Sigmoid colon (tissue), 7 donors: ENCODE results near the gene CYCS. TPM values are rescaled to one million over a fixed set of nuclear protein-coding genes. Genes with fewer than 3 reads are reported as not detected.

Experiments
- DNase-seq: peaks from one replicate; pipeline ENCODE4 v3.0.0-alpha.2; 2019
- H3K27ac ChIP-seq, 4 donors: fragments of 200-600 bp; sonication (generic); one replicate each; pipeline ENCODE4 v1.5.1; 2016 to 2019; ENCODE audit warnings: mild to moderate bottlenecking in 1 of 4
- H3K27me3 ChIP-seq, 3 donors: fragments of 200-600 bp; sonication (generic); one replicate each; pipeline ENCODE4 v1.5.1; 2019; ENCODE audit warnings: mild to moderate bottlenecking in 1 of 3
- H3K36me3 ChIP-seq, 4 donors: fragments of 200-600 bp; sonication (generic); one replicate each; pipeline ENCODE4 v1.5.1; 2016 to 2019
- H3K4me1 ChIP-seq, 4 donors: fragments of 200-600 bp; sonication (generic); one replicate each; pipeline ENCODE4 v1.5.1; 2017 to 2019
- H3K4me3 ChIP-seq, 4 donors: fragments of 200-600 bp; sonication (generic); one replicate each; pipeline ENCODE4 v1.5.1; 2017 to 2019; ENCODE audit warnings: mild to moderate bottlenecking in 2 of 4, moderate library complexity in 1 of 4
- H3K9me3 ChIP-seq, 4 donors: fragments of 200-600 bp in 3 of 4; sonication (generic) in 3 of 4; one replicate each; pipeline versions ENCODE4 v1.5.1 to v1.6.1; 2013 to 2019
- EP300 ChIP-seq, 4 donors: sonication (generic); formaldehyde crosslinking; IDR thresholded peaks; one replicate each; pipeline ENCODE4 v1.6.1; 2017; ENCODE audit warnings: antibody characterized with exemption in 4 of 4
- POLR2A ChIP-seq, 2 donors: fragments of 450-650 bp; IDR thresholded peaks; one replicate each; pipeline ENCODE4 v1.6.1; 2016; ENCODE audit warnings: antibody characterized with exemption in 2 of 2, mild to moderate bottlenecking in 2 of 2, moderate library complexity in 2 of 2
- POLR2AphosphoS5 ChIP-seq, 4 donors: sonication (generic); formaldehyde crosslinking; IDR thresholded peaks; one replicate each; pipeline ENCODE4 v1.6.1; 2017; ENCODE audit warnings: antibody characterized with exemption in 4 of 4
- WGBS, 2 donors: extraction: QIAGEN DNeasy Blood & Tissue Kit; methylation state at CpG; one replicate each; pipeline ENCODE4 v1.1.7; 2013; 5-methylcytosine and 5-hydroxymethylcytosine counted together
- intact Hi-C: fragments of 100-400 bp; cut with DNase I; formaldehyde crosslinking; loops from one replicate; pipeline ENCODE4 v1.15.1; 2023
- polyA plus RNA-seq, 3 donors: library from polyadenylated mRNA; stranded (reverse); fragments of 200-250 nt; gene quantifications; one replicate each; pipeline ENCODE4 v1.2.3, GENCODE V29; 2013
- total RNA-seq, 4 donors: library from RNA; depleted of rRNA; stranded (reverse); fragments of >200 nt; gene quantifications; one replicate each; pipeline ENCODE4 v1.1.0, GENCODE V29; 2016
- TF ChIP-seq, protein P1 (sequence below), 4 experiments: fragments of 450-650 bp in 3 of 4; fragments of 200-600 bp in 1 of 4; IDR thresholded peaks; one replicate each; pipeline ENCODE4 v1.5.1; 2016 to 2019; ENCODE audit warnings: antibody characterized with exemption in 4 of 4, mild to moderate bottlenecking in 3 of 4, moderate library complexity in 2 of 4
- donor health status: healthy with polysubstance abuse.
- donor health status: Bipolar disorder and iron deficiency.
- donor health status: healthy.

CYCS gene
- total and polyA plus RNA-seq, 7 donors, result 33.2 to 461 (median 69.2) TPM

DNA sequence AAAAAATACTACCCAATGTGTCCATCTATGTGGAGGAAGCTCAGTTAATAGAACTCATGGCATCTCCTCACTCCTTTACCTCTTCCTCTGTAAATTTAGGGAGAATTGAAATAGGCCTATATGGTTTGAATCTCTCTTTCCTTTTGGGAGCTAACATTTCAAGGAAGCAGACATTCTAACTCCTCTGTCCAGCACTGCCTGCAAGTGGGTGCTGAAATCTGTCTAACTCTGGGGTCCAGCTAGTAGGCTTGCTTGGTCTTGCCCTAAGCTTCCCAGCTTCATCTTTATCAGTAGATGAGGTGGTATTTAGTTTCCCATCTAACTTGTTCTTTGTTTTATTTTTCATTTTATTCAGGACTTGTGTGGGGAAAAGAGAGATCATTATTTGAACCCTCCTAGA lies 23.2 kb downstream of the CYCS start:
- Histone ChIP-seq H3K27ac (no peak overlapping the region), H3K36me3 (no peaks in the 10 kb centered on the region), H3K4me1 (no peaks in the 10 kb centered on the region), H3K9me3 (no peaks in the 10 kb centered on the region), H3K27me3 (peaks cover 0 to 3% (median 0%) of the 10 kb centered on the region in 3 donors), H3K4me3 (no peak overlapping the region)
- DNase-seq, result no peak
- intact Hi-C loops, result no loop called here
- TF ChIP-seq, protein P1, sequence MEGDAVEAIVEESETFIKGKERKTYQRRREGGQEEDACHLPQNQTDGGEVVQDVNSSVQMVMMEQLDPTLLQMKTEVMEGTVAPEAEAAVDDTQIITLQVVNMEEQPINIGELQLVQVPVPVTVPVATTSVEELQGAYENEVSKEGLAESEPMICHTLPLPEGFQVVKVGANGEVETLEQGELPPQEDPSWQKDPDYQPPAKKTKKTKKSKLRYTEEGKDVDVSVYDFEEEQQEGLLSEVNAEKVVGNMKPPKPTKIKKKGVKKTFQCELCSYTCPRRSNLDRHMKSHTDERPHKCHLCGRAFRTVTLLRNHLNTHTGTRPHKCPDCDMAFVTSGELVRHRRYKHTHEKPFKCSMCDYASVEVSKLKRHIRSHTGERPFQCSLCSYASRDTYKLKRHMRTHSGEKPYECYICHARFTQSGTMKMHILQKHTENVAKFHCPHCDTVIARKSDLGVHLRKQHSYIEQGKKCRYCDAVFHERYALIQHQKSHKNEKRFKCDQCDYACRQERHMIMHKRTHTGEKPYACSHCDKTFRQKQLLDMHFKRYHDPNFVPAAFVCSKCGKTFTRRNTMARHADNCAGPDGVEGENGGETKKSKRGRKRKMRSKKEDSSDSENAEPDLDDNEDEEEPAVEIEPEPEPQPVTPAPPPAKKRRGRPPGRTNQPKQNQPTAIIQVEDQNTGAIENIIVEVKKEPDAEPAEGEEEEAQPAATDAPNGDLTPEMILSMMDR (IDR thresholded peaks at IDR 0.05), result no peak
- no peak for TF ChIP-seq POLR2A (IDR thresholded peaks at IDR 0.05)
- no peak for TF ChIP-seq EP300 (IDR thresholded peaks at IDR 0.05)
- no peak for TF ChIP-seq POLR2AphosphoS5 (IDR thresholded peaks at IDR 0.05)

DNA sequence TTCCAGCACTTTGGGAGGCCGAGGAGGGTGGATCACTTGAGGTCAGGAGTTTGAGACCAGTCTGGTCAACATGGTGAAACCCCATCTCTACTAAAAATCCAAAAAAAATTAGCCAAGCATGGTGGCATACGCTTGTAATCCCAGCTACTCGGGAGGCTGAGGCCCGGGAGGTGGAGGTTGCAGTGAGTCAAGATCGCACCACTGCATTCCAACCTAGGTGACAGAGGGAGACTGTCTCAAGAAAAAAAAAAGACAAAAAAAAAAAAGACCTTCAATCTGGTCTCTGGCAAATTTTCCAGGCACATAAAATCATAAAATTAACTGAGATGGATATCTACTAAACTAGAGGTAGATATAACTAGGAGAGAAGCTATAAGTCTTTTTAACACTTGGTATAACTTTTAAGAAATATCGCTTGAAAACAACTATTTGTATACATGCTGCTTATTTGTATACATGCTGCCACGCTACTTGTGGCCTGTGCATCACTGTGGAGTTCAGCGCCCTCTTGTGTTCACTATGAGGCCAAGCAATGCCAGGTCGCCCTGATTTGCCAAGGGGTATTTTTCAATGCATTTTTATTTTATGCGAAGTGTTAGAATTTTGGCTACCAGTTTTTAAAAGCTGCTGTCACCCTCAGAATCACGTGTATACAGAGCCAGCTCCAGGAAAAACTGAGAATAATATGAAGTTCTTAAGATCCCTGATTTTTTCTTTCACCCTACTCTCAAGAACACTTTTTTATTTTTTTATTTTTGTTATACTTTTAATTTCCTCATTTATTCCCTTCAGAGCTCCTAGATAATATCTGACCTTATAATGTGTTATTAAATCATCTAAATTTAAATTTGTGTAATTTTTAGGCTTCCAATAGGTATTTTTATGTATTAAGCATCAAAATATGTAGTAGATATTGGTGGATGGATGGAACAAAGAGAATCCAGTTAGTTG lies 26.7 kb downstream of the CYCS start:
- H3K27me3 ChIP-seq, result peaks cover 0 to 3% (median 0%) of the 10 kb centered on the region in 3 donors
- H3K9me3 ChIP-seq, result no peaks in the 10 kb centered on the region
- DNase-seq, result no peak
- TF ChIP-seq POLR2A (IDR thresholded peaks at IDR 0.05) (no peak), POLR2AphosphoS5 (IDR thresholded peaks at IDR 0.05) (no peak), EP300 (IDR thresholded peaks at IDR 0.05) (no peak)
- TF ChIP-seq, protein P1 (IDR thresholded peaks at IDR 0.05), result peak in 3 of 4 experiments; percentile 21 to 65 (median 31)
- no peak overlapping the region for H3K4me3 ChIP-seq
- no peaks in the 10 kb centered on the region for H3K36me3 ChIP-seq
- intact Hi-C loops, result no loop called here
- H3K27ac ChIP-seq, result no peak overlapping the region
- no peaks in the 10 kb centered on the region for H3K4me1 ChIP-seq
- WGBS, 2 donors, result 25 to 37% methylated on average over 11 of the region's 11 CpGs

DNA sequence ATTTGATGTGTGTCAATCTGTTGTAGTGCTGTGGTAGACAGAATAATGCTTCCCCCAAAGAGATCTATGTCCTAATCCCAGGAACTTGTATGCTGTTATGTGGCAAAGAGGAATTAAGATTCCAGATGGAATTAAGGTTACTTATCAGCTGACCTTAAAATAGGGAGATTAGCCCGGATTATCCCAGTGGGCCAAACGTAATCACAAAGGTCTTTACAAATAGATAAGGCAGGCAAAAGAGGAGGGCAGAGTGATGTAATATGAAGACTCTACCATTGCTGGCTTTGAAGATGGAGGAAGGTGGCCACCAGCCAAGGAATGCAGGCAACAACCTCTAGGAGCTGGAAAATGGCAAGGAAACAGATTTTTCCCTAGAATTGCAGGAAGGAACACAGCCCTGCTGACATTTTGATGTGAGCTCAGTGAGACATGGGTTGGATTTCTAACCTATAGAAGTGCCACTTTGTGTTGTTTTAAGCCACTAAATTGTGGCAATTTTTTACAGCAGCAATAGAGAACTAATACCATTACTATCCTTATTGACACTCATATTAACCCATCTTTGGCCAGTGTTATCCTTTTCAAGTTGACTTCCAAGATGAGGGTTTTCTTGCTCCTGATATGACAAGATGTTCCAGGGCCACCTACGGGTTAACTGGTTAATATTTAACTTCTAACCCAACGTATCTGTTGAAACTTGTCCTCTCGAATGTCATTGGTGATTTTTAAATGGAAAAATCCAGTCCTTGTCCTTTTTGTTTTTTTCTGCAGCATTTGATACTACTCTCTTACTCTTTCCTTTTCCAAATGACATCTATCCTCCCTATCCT lies 29.3 kb downstream of the CYCS start:
- Histone ChIP-seq H3K27me3 (peaks cover 0 to 3% (median 0%) of the 10 kb centered on the region in 3 donors), H3K9me3 (no peaks in the 10 kb centered on the region), H3K27ac (no peak overlapping the region), H3K36me3 (no peaks in the 10 kb centered on the region), H3K4me1 (no peaks in the 10 kb centered on the region), H3K4me3 (no peak overlapping the region)
- DNase-seq, result no peak
- no peak for TF ChIP-seq EP300 (IDR thresholded peaks at IDR 0.05)
- 36 to 60% methylated on average over 5 of the region's 5 CpGs for WGBS, 2 donors
- intact Hi-C loops, result no loop called here

DNA sequence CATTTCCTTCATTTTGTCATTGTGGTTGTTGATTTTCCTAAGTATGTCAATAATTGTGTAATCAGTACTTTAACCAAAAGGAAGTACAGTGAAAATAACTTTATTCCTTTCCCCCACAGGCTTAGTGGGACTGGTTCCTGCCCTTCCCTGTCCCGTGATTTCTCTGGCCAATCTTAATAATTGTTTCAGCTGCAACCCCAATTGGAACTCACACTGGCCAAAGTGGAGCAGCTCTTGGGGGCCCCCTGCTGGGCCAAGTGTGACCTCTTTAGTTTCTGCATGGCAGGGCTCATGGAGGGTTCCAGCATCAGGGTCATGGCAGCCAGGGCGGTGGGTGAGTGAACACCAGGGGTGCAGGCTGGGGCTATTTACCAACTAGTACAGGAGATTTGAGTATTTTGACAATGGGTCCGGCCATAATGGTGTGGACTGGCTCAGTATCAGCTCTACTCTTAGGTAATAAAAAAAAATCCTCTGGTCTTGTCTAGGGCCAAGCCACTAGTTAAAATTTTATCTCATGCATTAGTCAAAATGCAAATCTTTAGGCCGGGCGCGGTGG lies 31.7 kb downstream of the CYCS start:
- H3K4me3 ChIP-seq, result no peak overlapping the region
- 46 to 70% methylated on average over 6 of the region's 6 CpGs for WGBS, 2 donors
- intact Hi-C loops, result no loop called here
- H3K27ac ChIP-seq, result no peak overlapping the region
- H3K27me3 ChIP-seq, result no peaks in the 10 kb centered on the region
- TF ChIP-seq, protein P1 (IDR thresholded peaks at IDR 0.05), result peak in 3 of 4 experiments; percentile 10 to 51 (median 31)
- TF ChIP-seq POLR2A (IDR thresholded peaks at IDR 0.05), result no peak
- H3K9me3 ChIP-seq, result no peaks in the 10 kb centered on the region
- peak; percentile 70 for DNase-seq
- H3K4me1 ChIP-seq, result no peaks in the 10 kb centered on the region
- H3K36me3 ChIP-seq, result no peaks in the 10 kb centered on the region

DNA sequence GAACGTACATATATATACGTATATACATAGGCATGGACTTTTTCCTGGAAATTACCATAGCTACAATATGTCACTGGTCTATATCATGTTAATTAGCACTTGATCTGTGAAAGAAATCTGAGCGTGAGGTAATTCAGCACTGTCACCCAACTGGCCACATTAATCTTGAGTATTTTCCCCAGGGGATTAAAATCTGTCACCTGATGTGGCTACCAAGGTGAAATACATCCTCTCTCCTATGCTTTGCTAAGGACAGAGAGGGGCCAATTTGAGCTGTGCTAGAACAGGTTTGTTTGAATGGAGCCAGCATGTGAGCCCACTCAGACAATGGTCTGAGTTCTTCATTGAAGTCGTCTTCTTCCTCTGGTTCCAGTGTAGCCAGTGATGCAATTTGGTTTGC lies 33.3 kb downstream of the CYCS start:
- no peak for DNase-seq
- no peak overlapping the region for H3K27ac ChIP-seq
- TF ChIP-seq, protein P1 (IDR thresholded peaks at IDR 0.05), result no peak
- TF ChIP-seq EP300 (IDR thresholded peaks at IDR 0.05), result no peak
- H3K4me3 ChIP-seq, result no peak overlapping the region
- intact Hi-C loops, result no loop called here
- H3K27me3 ChIP-seq, result no peaks in the 10 kb centered on the region
- WGBS, 2 donors, result 89 to 92% methylated on average over 4 of the region's 4 CpGs
- H3K9me3 ChIP-seq, result no peaks in the 10 kb centered on the region
- no peaks in the 10 kb centered on the region for H3K4me1 ChIP-seq
- H3K36me3 ChIP-seq, result no peaks in the 10 kb centered on the region
